Mucosa of stomach (tissue), 1 donor: ENCODE data around the gene KIF3C.
"Not testable (repeated sequence)": the region's sequence is repeated elsewhere in the genome, so short reads cannot be mapped to it uniquely, and the experiment has no call there.

ENCODE experiments used
- H3K27me3 ChIP-seq: one replicate; pipeline ENCODE4 v1.7.0; 2013; ENCODE audit warnings: mild to moderate bottlenecking, low read length; ENCODE audit not compliant: control insufficient read depth, insufficient read depth
- H3K36me3 ChIP-seq: one replicate; pipeline ENCODE4 v1.7.0; 2013; ENCODE audit warnings: low read length; ENCODE audit not compliant: control insufficient read depth, insufficient read depth
- H3K4me1 ChIP-seq: one replicate; pipeline ENCODE4 v1.7.0; 2013; ENCODE audit warnings: mild to moderate bottlenecking, low read length; ENCODE audit not compliant: control insufficient read depth, insufficient read depth
- H3K4me3 ChIP-seq: one replicate; pipeline ENCODE4 v1.7.0; 2013; ENCODE audit warnings: low read length
- H3K9ac ChIP-seq: one replicate; pipeline ENCODE4 v1.7.0; 2013; ENCODE audit warnings: mild to moderate bottlenecking, low read length, moderate library complexity
- H3K9me3 ChIP-seq: one replicate; pipeline ENCODE4 v1.7.0; 2013; ENCODE audit warnings: mild to moderate bottlenecking, low read length, moderate library complexity; ENCODE audit not compliant: control insufficient read depth
- donor health status: Pancreatic carcinoma.

The KIF3C gene

DNA sequence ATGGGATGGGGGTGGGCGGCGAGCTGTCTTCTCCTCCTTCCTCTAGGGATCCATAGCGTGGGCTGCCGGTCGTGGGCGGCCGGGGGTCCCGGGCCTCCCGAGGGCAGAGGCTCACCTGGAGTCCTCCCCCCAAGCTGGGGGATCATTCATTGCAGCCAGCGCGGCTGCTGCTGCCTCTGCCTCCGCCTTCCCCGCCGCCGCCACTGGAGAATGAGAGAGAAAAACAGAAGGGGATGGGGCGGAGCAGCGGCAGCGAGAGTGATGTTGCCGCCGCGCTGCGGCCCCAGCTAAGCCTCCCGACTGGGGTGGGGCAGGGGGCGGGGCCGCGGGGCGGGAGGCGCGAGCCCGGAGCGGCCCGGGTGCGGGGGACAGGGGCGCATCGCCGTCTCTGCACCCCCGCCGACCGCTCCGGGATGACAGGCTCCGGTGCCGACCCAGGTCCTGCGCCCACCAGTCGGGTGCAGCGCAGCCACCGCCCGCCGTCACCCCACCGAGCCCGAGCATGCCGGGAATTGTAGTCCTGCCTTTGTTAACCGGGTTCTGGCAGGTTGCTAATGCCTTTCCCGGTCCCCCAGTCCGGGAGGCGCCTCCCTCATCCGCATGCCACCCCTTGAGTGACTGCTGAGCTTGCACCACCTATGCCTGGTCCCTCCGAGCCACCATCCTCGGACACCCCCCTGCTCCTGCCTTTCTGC is at the start of gene KIF3C:
Gene KIF3C, minus strand, starts transcription at position 225 of the 695 bp plus-strand sequence. CDS start 580 bp downstream, outside the sequence.
- H3K9ac ChIP-seq, result peak within 1 kb of the TSS; percentile 50
- peak within 1 kb of the TSS; percentile 50 for H3K4me3 ChIP-seq
- H3K9me3 ChIP-seq, result no peaks in the 10 kb centered on the region
- peaks cover 6% of the 10 kb centered on the region for H3K4me1 ChIP-seq
- no peaks in the 10 kb centered on the region for H3K36me3 ChIP-seq
- H3K27me3 ChIP-seq, result no peaks in the 10 kb centered on the region

DNA sequence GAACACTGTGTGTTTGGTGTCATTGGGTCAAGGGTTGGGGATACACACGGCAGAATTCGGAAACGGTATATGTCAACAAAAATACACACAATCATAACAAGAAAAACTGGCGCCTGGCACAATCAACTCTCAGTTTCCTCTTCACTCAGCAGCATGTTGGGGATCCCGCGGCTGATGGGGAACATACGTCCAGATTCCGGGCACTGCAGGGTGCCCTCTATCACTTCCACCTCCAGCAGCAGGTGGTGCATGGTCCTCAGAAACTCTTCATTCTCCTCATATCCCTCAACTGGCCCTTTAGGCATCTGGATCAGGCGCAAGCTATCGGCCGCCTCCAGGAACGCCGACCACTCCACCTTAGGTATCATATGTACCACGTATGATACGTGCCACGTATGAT is 45.8 kb upstream of the KIF3C start:
- H3K9ac ChIP-seq, H3K36me3 ChIP-seq, H3K9me3 ChIP-seq, H3K27me3 ChIP-seq, H3K4me3 ChIP-seq, H3K4me1 ChIP-seq: not testable (repeated sequence)

DNA sequence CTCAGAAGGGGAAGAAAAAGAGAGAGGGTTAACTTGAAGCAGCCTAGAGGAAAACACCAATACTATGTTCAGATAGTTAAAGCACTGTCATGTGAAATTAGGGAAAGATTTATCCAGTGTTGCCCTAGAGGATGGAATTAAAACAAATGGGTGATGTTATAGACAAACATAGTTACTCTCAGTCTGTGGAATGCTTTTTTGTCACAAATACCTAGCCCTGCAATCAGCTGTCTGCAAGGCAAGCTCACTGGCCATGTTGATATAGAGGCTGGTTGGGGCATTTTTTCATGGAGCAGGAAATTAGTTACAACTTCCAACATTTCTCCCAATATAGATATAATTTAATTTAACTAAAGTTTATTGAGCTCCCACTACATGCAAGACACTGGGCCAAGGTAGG is 43.2 kb upstream of the KIF3C start:
- no peak overlapping the region for H3K9ac ChIP-seq
- no peaks in the 10 kb centered on the region for H3K9me3 ChIP-seq
- no peak overlapping the region for H3K4me3 ChIP-seq
- no peaks in the 10 kb centered on the region for H3K36me3 ChIP-seq
- H3K4me1 ChIP-seq, result no peaks in the 10 kb centered on the region
- no peaks in the 10 kb centered on the region for H3K27me3 ChIP-seq

DNA sequence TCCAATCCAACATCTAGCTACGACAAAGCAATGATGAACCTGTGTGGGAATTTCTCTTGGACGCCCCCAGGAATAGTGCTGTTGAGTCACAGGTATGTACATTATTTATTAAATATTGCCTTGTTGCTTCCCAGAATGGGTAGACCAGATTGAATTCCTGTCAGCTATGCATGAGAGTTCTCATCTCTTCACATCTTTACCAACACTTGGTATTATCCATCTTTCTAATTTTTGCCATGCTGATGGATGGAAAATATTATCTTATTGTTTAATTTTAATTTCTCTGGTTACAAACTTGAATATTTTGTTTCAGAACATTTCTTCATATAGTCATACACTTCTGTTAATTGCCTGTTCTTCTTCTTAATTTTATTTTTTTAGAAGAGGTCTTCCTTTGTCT is 42.0 kb upstream of the KIF3C start:
- H3K27me3 ChIP-seq, result no peaks in the 10 kb centered on the region
- no peaks in the 10 kb centered on the region for H3K36me3 ChIP-seq
- no peak overlapping the region for H3K9ac ChIP-seq
- no peaks in the 10 kb centered on the region for H3K4me1 ChIP-seq
- H3K4me3 ChIP-seq, result no peak overlapping the region
- H3K9me3 ChIP-seq, result no peaks in the 10 kb centered on the region

DNA sequence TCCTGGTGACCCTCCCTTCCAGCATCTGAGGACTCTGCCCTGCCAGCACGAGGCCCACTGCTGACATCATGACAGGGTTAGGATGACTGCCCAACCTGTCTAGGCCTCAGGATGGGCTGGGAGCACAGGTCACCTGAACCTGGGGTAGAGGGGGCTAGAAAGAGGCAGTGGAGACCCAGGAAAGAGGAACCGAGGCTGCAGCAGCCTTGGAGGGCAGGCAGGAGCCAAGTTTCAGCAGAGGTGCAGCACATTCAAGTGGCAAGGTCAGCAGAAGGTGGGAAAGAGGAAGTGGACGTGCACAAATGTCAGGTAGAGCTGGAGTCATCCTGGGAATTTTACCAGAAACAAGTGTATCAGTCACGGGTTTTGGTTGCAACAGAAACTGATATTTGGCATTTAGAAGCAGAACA is 37.9 kb upstream of the KIF3C start:
- peaks cover 16% of the 10 kb centered on the region for H3K4me1 ChIP-seq

DNA sequence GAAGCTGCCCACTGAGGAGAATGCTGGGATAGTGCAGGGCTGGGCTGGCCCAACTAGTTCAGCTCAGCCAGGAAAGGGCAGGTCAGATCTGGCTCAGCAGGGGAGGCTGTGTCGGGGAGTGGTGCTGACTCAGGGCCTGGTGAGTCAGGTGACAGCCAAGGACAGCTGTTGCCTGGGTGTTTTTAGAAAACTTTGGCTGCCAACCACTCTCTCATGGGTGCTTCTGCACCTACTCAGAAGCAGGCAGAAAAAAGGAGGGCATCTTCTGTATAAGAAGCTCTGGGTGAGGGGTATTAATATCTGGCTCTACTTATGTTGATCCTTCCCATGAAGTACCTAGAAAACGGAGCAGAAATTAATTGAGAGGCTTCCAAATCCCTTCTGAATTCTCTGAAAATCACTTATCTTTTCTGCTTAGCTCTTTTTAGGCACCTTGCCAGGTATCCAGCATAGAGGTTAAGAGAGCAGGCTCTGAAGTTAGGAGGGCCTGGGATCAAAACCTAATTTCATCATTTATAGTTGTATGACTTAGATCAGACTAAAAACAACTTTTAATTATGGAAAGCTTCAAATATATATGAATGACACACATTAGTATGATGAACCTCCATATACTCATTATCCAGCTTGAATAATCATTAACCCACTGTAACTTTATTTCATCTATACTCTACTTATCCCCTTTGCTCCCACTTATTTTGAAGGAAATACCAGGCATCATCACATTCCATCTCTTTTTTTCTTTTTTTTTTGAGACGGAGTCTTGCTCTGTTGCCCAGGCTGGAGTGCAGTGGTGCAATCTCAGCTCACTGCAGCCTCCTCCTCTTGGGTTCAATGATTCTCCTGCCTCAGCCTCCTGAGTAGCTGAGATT is 36.1 kb upstream of the KIF3C start:
- H3K4me3 ChIP-seq, result no peak overlapping the region
- H3K27me3 ChIP-seq, result no peaks in the 10 kb centered on the region
- H3K9ac ChIP-seq, result peak overlapping the region; percentile 3
- H3K9me3 ChIP-seq, result no peaks in the 10 kb centered on the region
- H3K36me3 ChIP-seq, result no peaks in the 10 kb centered on the region
- peaks cover 22% of the 10 kb centered on the region for H3K4me1 ChIP-seq

More for the DNA sequence above, 37.9 kb upstream of the KIF3C start:
- Histone ChIP-seq H3K9ac (no peak overlapping the region), H3K27me3 (no peaks in the 10 kb centered on the region), H3K36me3 (no peaks in the 10 kb centered on the region), H3K9me3 (no peaks in the 10 kb centered on the region), H3K4me3 (no peak overlapping the region)

DNA sequence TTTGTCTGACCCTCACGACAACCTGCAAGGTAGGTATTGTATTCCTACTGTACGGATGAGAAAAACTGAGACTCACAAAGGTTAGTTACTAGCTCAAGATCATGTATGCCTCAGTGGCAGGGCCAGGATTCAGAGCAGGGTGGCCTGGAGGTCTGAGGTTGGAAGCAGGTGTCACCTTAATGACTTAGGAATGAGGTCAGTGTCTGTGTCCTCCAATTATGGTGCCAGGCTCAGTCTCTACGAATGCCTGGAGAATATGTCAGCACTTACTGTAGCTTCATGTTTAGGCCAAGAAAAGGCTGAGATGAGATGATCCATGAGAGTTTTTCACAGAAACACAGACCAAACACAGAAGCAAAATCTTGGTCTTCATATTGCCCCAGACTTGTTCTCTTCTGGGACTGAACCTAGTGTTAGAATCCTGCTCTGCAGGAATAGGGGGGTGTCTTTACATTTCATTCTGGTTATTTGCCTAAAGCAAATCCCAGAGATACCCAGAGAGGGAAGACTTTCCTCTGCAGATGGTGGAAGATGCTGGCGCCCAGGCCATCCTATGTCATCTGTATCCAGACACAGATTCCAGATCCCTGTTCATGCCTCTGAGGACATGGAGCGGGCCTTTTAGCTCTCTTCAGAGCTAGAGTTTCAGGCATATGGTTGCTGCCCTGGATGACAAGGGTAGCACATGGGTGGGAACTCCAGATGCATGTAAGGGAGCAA is 35.3 kb upstream of the KIF3C start:
- no peaks in the 10 kb centered on the region for H3K27me3 ChIP-seq
- no peaks in the 10 kb centered on the region for H3K9me3 ChIP-seq
- H3K9ac ChIP-seq, result peak overlapping the region; percentile 3
- peaks cover 24% of the 10 kb centered on the region for H3K4me1 ChIP-seq
- no peaks in the 10 kb centered on the region for H3K36me3 ChIP-seq
- H3K4me3 ChIP-seq, result no peak overlapping the region

DNA sequence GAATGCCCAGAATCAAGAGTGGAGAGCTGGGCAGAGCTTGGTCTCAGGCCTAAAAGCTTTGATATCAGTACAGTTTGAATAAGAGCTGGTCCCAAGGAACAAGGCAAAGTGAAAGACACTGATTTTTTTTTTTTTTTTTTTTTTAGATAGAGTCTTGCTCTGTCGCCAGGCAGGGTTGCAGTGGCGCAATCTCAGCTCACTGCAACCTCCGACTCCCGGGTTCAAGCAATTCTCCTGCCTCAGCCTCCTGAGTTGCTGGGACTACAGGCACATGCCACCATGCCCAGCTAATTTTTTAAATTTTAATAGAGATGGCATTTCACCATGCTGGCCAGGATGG is 34.4 kb upstream of the KIF3C start:
- not testable (repeated sequence) for H3K36me3 ChIP-seq, H3K4me3 ChIP-seq, H3K9me3 ChIP-seq, H3K27me3 ChIP-seq, H3K9ac ChIP-seq
- H3K4me1 ChIP-seq, result peaks cover 30% of the 10 kb centered on the region

DNA sequence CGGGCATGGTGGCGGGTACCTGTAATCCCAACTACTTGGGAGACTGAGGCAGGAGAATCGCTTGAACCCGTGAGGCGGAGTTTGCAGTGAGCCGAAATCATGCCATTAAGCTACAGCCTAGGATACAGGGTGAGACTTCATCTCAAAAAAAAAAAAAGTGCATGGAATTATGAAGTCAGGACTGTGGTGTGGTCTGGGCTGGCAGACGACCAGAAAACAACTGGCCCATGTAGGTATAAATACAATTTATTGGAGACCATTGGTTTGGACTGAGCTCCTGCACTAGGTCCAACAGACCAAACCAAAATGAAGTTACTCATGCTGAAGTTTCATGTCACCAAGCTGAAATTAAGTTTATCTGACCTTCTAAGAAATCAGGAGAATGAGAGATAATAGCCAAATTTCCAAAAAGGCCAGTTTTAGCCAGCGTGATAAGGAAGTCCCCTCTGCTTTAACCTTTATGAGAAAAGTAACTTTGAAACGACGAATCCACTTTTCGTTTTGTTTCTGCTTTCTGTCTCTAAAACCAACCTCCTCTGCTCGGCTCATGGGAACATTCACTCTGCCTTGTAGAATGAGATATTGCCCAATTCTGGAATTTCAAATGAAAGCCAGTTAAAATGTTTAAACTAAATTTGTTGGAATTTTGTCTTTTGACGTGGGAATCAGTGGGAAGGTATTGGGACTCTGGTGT is 33.9 kb upstream of the KIF3C start:
- H3K27me3 ChIP-seq, result no peaks in the 10 kb centered on the region
- H3K4me1 ChIP-seq, result peaks cover 35% of the 10 kb centered on the region
- H3K9ac ChIP-seq, result no peak overlapping the region
- no peaks in the 10 kb centered on the region for H3K9me3 ChIP-seq
- no peak overlapping the region for H3K4me3 ChIP-seq
- H3K36me3 ChIP-seq, result no peaks in the 10 kb centered on the region

DNA sequence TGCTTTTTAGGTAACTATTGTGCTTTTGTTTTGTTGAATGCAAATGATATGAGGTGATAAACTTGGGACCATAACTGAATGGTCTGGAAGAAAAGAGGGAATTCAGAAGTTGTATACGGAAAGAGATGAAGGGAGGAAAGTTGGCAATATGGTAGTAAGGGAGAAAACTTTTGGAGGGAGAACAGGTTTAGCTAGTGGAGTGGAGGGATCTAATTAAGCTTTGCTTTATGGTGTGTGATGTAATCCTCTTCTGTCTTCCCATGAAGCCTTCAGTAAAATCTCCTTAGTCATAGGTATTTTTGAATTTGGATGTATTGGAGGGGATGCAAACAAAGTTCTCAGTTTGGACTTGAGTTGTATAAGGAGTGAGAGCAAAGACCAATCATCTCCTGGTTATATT is 31.4 kb upstream of the KIF3C start:
- no peaks in the 10 kb centered on the region for H3K27me3 ChIP-seq
- no peaks in the 10 kb centered on the region for H3K9me3 ChIP-seq
- H3K4me3 ChIP-seq, result no peak overlapping the region
- no peak overlapping the region for H3K9ac ChIP-seq
- peaks cover 50% of the 10 kb centered on the region for H3K4me1 ChIP-seq
- H3K36me3 ChIP-seq, result no peaks in the 10 kb centered on the region

DNA sequence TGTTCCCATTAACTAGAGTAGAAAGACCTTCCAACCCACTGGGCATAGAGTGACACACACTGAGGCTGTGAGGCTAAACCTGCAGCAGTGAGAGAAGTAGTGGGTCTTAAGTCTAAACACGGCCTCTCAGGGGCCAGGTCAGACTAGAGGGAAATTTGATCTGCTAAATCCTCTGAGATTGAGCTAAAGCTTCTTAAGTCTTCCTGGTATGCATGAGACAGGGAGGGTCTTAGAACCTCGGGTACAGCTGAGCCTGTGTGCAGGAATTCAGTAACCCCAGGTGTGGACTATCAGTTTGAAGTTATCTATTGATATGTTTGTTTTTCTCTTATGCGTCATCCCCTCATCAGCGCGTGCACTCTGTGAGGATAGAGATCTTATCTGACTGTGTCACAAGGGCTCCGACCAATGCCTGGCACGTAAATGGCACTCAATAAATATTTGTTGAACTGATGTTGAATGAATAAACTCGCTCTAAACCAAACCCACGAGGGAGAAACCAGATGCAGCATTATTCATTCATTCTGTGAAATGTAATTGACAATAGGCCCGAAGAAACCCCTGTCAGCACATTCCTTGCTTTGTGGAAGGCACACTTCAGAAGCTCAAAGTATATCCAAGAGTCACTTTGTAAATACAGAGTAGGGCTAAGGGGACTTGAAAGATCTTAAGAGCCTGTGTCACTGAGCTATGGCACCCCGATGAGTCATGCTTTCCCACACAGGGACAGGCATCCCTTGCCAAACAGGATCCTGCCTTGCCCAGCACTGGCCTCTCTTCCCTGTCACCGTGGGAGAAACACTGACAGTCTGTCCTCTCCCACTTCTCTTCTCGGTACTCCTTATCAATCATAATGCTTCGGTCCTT is 29.9 kb upstream of the KIF3C start:
- no peak overlapping the region for H3K4me3 ChIP-seq
- H3K9me3 ChIP-seq, result no peaks in the 10 kb centered on the region
- peaks cover 44% of the 10 kb centered on the region for H3K4me1 ChIP-seq
- H3K27me3 ChIP-seq, result no peaks in the 10 kb centered on the region
- H3K36me3 ChIP-seq, result no peaks in the 10 kb centered on the region
- peak overlapping the region; percentile 35 for H3K9ac ChIP-seq
